ENCODE results near the gene OPALIN.

DNA sequence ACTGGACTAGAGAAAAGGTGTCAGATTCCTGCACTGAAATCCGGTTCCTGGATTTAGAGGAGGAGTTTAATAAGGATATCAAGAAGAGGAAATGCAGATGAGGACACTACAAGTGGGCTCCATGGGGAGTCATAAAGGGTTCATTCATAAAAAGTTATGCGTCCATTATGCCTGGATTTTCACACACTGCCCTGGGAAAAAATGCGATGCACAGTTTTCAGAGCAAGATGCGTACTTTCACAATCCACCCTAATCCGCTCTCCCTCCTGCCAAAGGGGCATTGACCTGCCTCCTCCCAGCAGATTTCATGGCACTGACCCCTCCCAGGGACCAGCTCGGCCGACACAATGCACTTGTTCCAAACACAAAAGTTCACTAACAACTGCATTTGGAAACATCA is 42.2 kb upstream of the OPALIN start:
- TF ChIP-seq, protein P1, sequence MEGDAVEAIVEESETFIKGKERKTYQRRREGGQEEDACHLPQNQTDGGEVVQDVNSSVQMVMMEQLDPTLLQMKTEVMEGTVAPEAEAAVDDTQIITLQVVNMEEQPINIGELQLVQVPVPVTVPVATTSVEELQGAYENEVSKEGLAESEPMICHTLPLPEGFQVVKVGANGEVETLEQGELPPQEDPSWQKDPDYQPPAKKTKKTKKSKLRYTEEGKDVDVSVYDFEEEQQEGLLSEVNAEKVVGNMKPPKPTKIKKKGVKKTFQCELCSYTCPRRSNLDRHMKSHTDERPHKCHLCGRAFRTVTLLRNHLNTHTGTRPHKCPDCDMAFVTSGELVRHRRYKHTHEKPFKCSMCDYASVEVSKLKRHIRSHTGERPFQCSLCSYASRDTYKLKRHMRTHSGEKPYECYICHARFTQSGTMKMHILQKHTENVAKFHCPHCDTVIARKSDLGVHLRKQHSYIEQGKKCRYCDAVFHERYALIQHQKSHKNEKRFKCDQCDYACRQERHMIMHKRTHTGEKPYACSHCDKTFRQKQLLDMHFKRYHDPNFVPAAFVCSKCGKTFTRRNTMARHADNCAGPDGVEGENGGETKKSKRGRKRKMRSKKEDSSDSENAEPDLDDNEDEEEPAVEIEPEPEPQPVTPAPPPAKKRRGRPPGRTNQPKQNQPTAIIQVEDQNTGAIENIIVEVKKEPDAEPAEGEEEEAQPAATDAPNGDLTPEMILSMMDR (conservative IDR thresholded peaks at IDR 0.05; ENCODE audit: low read depth, low read length): no peak
- TF ChIP-seq EZH2 (IDR thresholded peaks at IDR 0.05; ENCODE audit: borderline replicate concordance, low read depth, low read length, poor library complexity, severe bottlenecking): no peak
